Heart right ventricle (tissue), 16 donors: ENCODE data around the gene CLSTN2. TPM values are rescaled to one million over a fixed set of nuclear protein-coding genes. Genes with fewer than 3 reads are reported as not detected.
"Not testable (repeated sequence)": the region's sequence is repeated elsewhere in the genome, so short reads cannot be mapped to it uniquely, and the experiment has no call there.

Experiments
- ATAC-seq, 8 donors: fragments of 200-7000 bp; cut with Tn5 transposase; one replicate each; pipeline ENCODE4 v1.9.1; 2020; ENCODE audit warnings: mild to moderate bottlenecking in 8 of 8, moderate library complexity in 8 of 8, moderate number of reproducible peaks in 1 of 8
- DNase-seq, 2 donors: peaks; one replicate each; pipeline ENCODE4 v3.0.0-alpha.2; 2020
- H3K27ac ChIP-seq, 10 donors: fragments of 200-600 bp; sonication (generic) in 2 of 10; one replicate each; pipeline versions ENCODE4 v1.5.0 to v1.8.0; 2020 to 2022; ENCODE audit warnings: mild to moderate bottlenecking in 3 of 10
- H3K27me3 ChIP-seq, 7 donors: fragments of 200-600 bp; one replicate each; pipeline ENCODE4 v1.8.0; 2021 to 2022; ENCODE audit warnings: mild to moderate bottlenecking in 2 of 7
- H3K36me3 ChIP-seq, 9 donors: fragments of 200-600 bp; sonication (generic) in 1 of 9; one replicate each; pipeline versions ENCODE4 v1.5.0 to v1.8.0; 2020 to 2022; ENCODE audit warnings: mild to moderate bottlenecking in 2 of 9
- H3K4me1 ChIP-seq, 9 donors: fragments of 200-600 bp; sonication (generic) in 1 of 9; one replicate each; pipeline versions ENCODE4 v1.5.0 to v1.8.0; 2020 to 2022; ENCODE audit warnings: mild to moderate bottlenecking in 4 of 9
- H3K4me3 ChIP-seq, 10 donors: fragments of 200-600 bp; sonication (generic) in 2 of 10; one replicate each; pipeline versions ENCODE4 v1.5.0 to v1.8.0; 2020 to 2022; ENCODE audit warnings: mild to moderate bottlenecking in 7 of 10, moderate library complexity in 2 of 10
- H3K9me3 ChIP-seq, 11 donors: fragments of 200-600 bp in 10 of 11; sonication (generic) in 2 of 11; one replicate each; pipeline versions ENCODE4 v1.5.0 to v1.8.0; 2013 to 2022; ENCODE audit warnings: mild to moderate bottlenecking in 2 of 11, control low read depth in 1 of 11, moderate library complexity in 1 of 11
- CTCF ChIP-seq, 9 donors: fragments of 200-600 bp; sonication (generic) in 2 of 9; IDR thresholded peaks; one replicate each; pipeline versions ENCODE4 v1.5.0 to v1.8.0; 2021 to 2022; ENCODE audit warnings: antibody characterized with exemption in 9 of 9, mild to moderate bottlenecking in 5 of 9, moderate library complexity in 1 of 9
- WGBS, 2 donors: extraction: QIAGEN DNeasy Blood & Tissue Kit; methylation state at CpG; one replicate each; pipeline ENCODE4 v1.1.7; 2013; ENCODE audit warnings: inconsistent platforms in 1 of 2; 5-methylcytosine and 5-hydroxymethylcytosine counted together
- intact Hi-C, 10 donors: fragments of 100-400 bp; cut with DNase I; formaldehyde crosslinking; loops; one replicate each; pipeline versions ENCODE4 v1.11.1 to v1.14.2; 2022
- polyA plus RNA-seq, 2 donors: library from polyadenylated mRNA; stranded (reverse); fragments of 200-250 nt; gene quantifications; one replicate each; pipeline ENCODE4 v1.2.3, GENCODE V29; 2013
- total RNA-seq, 10 donors: library from RNA; stranded (reverse); fragmentation: NEBNext Ultra II Directional in 3 of 10; extraction: Animal tissue kit (Norgen Biotek cat#: 25700) in 3 of 10; gene quantifications; one replicate each; pipeline versions ENCODE4 v1.2.1 to v1.2.4, GENCODE V29; 2021 to 2023
- donor health status: Arrhythmogenic right ventricular cardiomyopathy.
- donor health status: ischemic (EF 13 %, LVEDD 7.1; RV severe dilation, severe dysfunction).
- donor health status: healthy with polysubstance abuse.
- donor health status: DM: no; HTN: yes; CAD: no.
- donor health status: DM: no; HTN: no; CAD: no.
- donor health status: ischemic (EF 25% LVEDD 6.9; RV normal size, moderate dysfunction).
- donor health status: ischemic (EF 25% LVEDD 5.7; RV mildly dilated, moderate dysfunction).
- donor health status: healthy.
- donor health status: DM: yes; HTN: yes; CAD: no.
- donor health status: Ischemic cardiomyopathy.
- donor health status: ischemic (EF 35%, LVEDD 5.7; RV mildly dilated, moderate dysfunction).
- donor health status: nonischemic (EF 11% LVEDD 7.7; RV severe dilation, severe dysfunction).
- donor health status: DM: yes; HTN: yes; CAD: no.
- donor health status: PGD.
- donor health status: ischemic (EF 29% LVEDD 5.4; RV normal size, mild dysfunction).
- donor health status: nonischemic (EF 23%, LVEDD 6.1; RV moderate dilation, normal function).

The CLSTN2 gene
- total and polyA plus RNA-seq, 12 donors: 0.57 to 10.7 (median 4.4) TPM

GRCh38 chr3:140423146-140423545 is 488.2 kb downstream of the CLSTN2 start:
- DNase-seq (no peak), ATAC-seq (peak in 1 of 8 donors; percentile 11)
- Histone ChIP-seq H3K27ac (no peak overlapping the region), H3K9me3 (no peaks in the 10 kb centered on the region), H3K4me1 (peaks cover 0 to 25% (median 8%) of the 10 kb centered on the region in 9 donors), H3K36me3 (no peaks in the 10 kb centered on the region), H3K4me3 (no peak overlapping the region), H3K27me3 (no peaks in the 10 kb centered on the region)
- WGBS, 2 donors: 84 to 93% methylated on average over 4 of the region's 4 CpGs
- no peak for TF ChIP-seq CTCF (IDR thresholded peaks at IDR 0.05)
- intact Hi-C loops: no loop called here

- intact Hi-C loops: not testable (repeated sequence)
Observed at GRCh38 chr3:140423574-140423973, 488.6 kb downstream of the CLSTN2 start.

GRCh38 chr3:140424211-140424610 is 489.2 kb downstream of the CLSTN2 start:
- WGBS, 2 donors: 73 to 83% methylated on average over 1 of the region's 1 CpG
- no peak overlapping the region for H3K4me3 ChIP-seq
- no peaks in the 10 kb centered on the region for H3K9me3 ChIP-seq
- peaks cover 0 to 25% (median 8%) of the 10 kb centered on the region in 9 donors for H3K4me1 ChIP-seq
- no peaks in the 10 kb centered on the region for H3K27me3 ChIP-seq
- no peak for DNase-seq
- TF ChIP-seq CTCF (IDR thresholded peaks at IDR 0.05): no peak
- no peak overlapping the region for H3K27ac ChIP-seq
- intact Hi-C loops: no loop called here
- H3K36me3 ChIP-seq: no peaks in the 10 kb centered on the region
- no peak for ATAC-seq

More at GRCh38 chr3:140423574-140423973, 488.6 kb downstream of the CLSTN2 start:
- peak in 1 of 8 donors; percentile 30 for ATAC-seq
- H3K4me3 ChIP-seq, H3K27ac ChIP-seq, H3K36me3 ChIP-seq, H3K9me3 ChIP-seq, H3K27me3 ChIP-seq, DNase-seq: not testable (repeated sequence)
- 21 to 45% methylated on average over 2 of the region's 2 CpGs for WGBS, 2 donors
- peaks cover 0 to 25% (median 8%) of the 10 kb centered on the region in 9 donors for H3K4me1 ChIP-seq

GRCh38 chr3:140424726-140425125 is 489.7 kb downstream of the CLSTN2 start:
- WGBS, 2 donors: 73 to 77% methylated on average over 1 of the region's 1 CpG
- ATAC-seq (no peak), DNase-seq (no peak)
- Histone ChIP-seq H3K4me1 (peaks cover 0 to 25% (median 8%) of the 10 kb centered on the region in 9 donors), H3K27me3 (no peaks in the 10 kb centered on the region), H3K4me3 (no peak overlapping the region), H3K36me3 (no peaks in the 10 kb centered on the region), H3K9me3 (no peaks in the 10 kb centered on the region), H3K27ac (no peak overlapping the region)
- TF ChIP-seq CTCF (IDR thresholded peaks at IDR 0.05): no peak
- intact Hi-C loops: no loop called here

- no peak for DNase-seq
- Histone ChIP-seq H3K36me3 (no peaks in the 10 kb centered on the region), H3K9me3 (no peaks in the 10 kb centered on the region), H3K27me3 (no peaks in the 10 kb centered on the region), H3K4me3 (no peak overlapping the region), H3K27ac (no peak overlapping the region), H3K4me1 (peaks cover 0 to 11% (median 0%) of the 10 kb centered on the region in 9 donors)
- no peak for ATAC-seq
- WGBS, 2 donors: 95 to 97% methylated on average over 1 of the region's 1 CpG
- intact Hi-C loops: no loop called here
- no peak for TF ChIP-seq CTCF (IDR thresholded peaks at IDR 0.05)
Observed at GRCh38 chr3:140427786-140428185, 492.8 kb downstream of the CLSTN2 start.
